ENCODE data around the gene CPNE8.

DNA sequence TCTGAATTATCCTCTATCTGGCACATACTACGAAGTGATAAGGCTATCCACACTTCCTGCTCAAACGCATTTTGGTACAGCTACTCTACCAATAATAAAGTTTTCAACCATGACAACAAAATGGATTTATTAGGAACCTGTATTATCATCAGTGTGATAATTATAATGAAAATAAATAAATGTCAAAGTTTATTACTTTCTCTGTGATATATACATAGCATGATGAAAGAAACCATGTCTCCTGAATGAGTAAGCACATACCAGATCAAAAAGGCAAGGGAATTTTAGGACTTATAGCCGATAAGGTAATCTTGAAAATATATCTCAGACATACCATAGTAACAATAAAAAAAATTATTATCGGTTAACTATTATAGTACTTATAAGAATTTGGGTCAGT is 61.1 kb downstream of the CPNE8 start:
- TF ChIP-seq, protein P1, sequence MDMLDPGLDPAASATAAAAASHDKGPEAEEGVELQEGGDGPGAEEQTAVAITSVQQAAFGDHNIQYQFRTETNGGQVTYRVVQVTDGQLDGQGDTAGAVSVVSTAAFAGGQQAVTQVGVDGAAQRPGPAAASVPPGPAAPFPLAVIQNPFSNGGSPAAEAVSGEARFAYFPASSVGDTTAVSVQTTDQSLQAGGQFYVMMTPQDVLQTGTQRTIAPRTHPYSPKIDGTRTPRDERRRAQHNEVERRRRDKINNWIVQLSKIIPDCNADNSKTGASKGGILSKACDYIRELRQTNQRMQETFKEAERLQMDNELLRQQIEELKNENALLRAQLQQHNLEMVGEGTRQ (IDR thresholded peaks at IDR 0.05) = no peak
- TF ChIP-seq, protein P2, sequence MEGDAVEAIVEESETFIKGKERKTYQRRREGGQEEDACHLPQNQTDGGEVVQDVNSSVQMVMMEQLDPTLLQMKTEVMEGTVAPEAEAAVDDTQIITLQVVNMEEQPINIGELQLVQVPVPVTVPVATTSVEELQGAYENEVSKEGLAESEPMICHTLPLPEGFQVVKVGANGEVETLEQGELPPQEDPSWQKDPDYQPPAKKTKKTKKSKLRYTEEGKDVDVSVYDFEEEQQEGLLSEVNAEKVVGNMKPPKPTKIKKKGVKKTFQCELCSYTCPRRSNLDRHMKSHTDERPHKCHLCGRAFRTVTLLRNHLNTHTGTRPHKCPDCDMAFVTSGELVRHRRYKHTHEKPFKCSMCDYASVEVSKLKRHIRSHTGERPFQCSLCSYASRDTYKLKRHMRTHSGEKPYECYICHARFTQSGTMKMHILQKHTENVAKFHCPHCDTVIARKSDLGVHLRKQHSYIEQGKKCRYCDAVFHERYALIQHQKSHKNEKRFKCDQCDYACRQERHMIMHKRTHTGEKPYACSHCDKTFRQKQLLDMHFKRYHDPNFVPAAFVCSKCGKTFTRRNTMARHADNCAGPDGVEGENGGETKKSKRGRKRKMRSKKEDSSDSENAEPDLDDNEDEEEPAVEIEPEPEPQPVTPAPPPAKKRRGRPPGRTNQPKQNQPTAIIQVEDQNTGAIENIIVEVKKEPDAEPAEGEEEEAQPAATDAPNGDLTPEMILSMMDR (IDR thresholded peaks at IDR 0.05) = no peak
- TF ChIP-seq POLR2A (IDR thresholded peaks at IDR 0.05; ENCODE audit: low read length) = no peak
- TF ChIP-seq HDAC2 (IDR thresholded peaks at IDR 0.05) = no peak
- no peak for TF ChIP-seq EP300 (IDR thresholded peaks at IDR 0.05)
- no peak for TF ChIP-seq CHD2 (IDR thresholded peaks at IDR 0.05; ENCODE audit: low read length, partially characterized antibody)
- TF ChIP-seq HOXB13 (CRISPR knock-in tag; IDR thresholded peaks at IDR 0.05; ENCODE audit: low read depth) = no peak
- TF ChIP-seq NR3C1 (IDR thresholded peaks at IDR 0.05) = no peak
- no peak for TF ChIP-seq CHD4 (IDR thresholded peaks at IDR 0.05; ENCODE audit: borderline replicate concordance)
- TF ChIP-seq RFX5 (IDR thresholded peaks at IDR 0.05) = no peak
